Hematopoietic multipotent progenitor cell treated with erythropoietin and hydrocortisone succinate and interleukin-3 and kit ligand, for 6 days (in vitro differentiated cells): ENCODE data around the gene CD52.
A peak's percentile ranks its signal among the peaks of the same experiment; 100 is the strongest.
"Not testable (repeated sequence)": the region's sequence is repeated elsewhere in the genome, so short reads cannot be mapped to it uniquely, and the experiment has no call there.

Experiments used
- DNase-seq: peaks from one replicate; pipeline ENCODE4 v3.0.0-alpha.2; 2015

CD52 gene

GRCh38 chr1:26284597-26285347 lies 33.0 kb upstream of the CD52 start:
- peak; percentile 99 for DNase-seq

DNA sequence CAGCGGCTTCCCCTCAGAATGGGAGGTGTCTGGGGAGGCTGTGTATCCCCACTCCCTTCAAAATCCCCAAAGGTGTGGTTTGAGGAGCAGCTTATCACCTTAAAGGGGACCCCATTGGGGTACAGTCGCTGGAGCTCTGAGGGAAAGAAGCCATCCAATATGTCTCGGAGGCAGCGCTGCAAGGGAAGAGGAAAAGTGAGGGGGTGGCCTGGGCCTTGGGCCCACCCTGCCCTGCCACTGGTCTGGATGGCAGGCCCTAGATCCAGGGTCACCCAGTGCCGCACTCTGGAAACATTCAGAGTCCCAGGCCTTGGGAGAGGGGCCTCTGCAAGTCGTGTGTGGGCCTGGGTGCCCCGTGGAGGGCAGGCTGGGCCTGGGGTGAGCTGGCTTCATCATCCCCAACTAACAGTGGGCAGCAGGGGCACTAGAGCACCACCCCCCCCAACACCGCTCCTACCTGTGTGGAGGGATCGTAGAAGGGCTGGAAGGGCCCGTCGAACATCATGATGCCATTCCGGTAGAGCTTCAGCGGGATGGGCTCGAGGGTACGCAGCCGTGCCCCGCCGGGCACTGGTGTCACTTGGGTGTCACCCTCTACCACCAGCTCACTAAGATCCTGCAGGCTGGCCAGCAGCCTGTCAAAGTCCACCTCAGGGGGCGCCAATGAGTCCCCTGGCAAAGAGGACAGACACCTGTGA lies 32.2 kb upstream of the CD52 start:
- peak; percentile 72 for DNase-seq

GRCh38 chr1:26286064-26286416 lies 31.7 kb upstream of the CD52 start:
- no peak for DNase-seq

- peak; percentile 75 for DNase-seq
Measured at GRCh38 chr1:26287033-26287711, 30.6 kb upstream of the CD52 start.

DNA sequence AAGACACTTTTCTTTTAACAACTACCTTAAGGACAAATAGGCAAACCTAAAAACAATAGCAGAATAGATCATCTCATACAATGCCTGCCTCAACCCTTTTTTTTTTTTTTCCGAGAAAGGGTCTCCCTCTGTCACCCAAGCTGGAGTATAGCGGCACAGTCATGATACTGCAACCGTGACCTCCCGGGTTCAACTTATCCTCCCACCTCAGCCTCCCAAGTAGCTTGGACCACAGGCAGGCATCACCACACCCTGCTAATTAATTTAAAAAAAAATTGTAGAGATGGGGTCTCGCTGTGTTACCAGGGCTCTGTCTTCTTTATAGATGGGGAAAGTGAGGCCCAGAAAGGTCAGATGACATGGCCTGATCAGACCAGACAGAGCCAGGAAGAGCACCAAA lies 29.9 kb upstream of the CD52 start:
- DNase-seq, result peak; percentile 26

DNA sequence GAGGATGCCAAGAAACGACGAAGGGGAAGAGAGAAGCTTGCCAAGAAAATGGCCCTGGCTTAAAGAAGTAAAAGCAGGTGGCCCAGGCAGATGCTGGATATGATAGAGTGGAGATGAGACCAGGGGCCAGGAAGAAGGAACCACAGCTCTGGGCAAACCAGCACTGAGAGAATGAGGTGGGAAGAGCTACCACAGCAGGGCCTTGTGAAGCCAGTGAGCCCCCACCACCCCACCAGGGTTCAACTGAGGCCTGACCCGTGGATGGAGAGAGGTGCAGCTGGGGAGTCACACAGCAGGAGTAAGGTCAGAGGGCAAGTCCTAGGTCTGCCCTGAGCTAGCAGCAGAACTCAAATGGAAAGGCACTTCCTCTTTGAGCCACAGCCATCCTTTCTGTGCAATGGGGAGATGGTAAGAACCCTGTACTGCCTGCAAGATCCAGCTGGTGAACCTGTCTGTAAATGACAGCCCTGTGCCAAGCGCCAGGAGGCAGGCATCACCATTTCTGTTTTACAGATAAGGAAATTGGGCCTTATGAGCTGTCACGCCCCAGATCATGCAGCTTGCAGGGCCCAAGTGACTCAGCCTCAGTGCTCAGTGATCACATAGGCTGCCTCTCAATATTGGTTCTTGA lies 29.3 kb upstream of the CD52 start:
- peak; percentile 97 for DNase-seq

GRCh38 chr1:26289158-26290059 lies 28.3 kb upstream of the CD52 start:
- peak; percentile 90 for DNase-seq

GRCh38 chr1:26290122-26290881 lies 27.5 kb upstream of the CD52 start:
- DNase-seq, result no peak

GRCh38 chr1:26290882-26291261 lies 26.9 kb upstream of the CD52 start:
- no peak for DNase-seq

DNA sequence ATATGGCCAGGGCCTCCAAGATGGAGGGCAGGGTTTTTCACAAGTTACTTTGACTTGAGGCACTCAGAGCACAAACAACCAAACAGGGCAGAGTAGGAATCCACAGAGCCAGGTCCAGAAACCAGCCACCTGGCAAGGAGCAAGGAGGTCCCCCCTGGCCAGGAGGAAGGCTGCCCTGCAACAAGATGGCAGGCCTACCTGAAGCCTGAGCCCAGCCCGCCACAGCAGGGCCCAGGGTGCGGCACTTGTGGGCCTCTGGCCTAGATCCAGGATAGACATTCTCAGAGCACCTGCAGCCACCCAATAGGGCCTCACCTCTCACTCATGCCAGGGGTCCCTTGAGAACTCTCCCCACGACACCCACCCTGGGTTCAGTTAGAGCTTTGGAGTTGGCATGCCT lies 26.3 kb upstream of the CD52 start:
- no peak for DNase-seq

DNA sequence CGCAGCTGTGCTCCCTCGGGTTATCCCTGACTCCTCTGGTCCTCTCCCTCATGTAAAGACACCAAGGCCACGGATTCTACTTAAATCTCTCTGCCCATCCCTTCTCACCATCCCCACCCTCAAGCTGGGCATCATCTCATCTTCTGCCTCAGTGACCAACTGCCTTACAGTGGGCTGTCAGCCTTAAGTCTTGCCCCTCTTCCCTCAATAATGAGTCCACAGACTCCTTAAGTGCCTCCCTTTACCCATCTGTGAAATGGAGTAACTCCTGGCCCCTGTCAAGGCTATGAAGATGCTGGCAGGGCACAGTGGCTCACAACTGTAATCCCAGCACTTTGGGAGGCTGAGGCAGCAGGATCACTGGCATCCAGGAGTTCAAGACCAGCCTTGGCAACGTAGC lies 25.8 kb upstream of the CD52 start:
- DNase-seq, result no peak

GRCh38 chr1:26292735-26293134 lies 25.0 kb upstream of the CD52 start:
- DNase-seq, result not testable (repeated sequence)

DNA sequence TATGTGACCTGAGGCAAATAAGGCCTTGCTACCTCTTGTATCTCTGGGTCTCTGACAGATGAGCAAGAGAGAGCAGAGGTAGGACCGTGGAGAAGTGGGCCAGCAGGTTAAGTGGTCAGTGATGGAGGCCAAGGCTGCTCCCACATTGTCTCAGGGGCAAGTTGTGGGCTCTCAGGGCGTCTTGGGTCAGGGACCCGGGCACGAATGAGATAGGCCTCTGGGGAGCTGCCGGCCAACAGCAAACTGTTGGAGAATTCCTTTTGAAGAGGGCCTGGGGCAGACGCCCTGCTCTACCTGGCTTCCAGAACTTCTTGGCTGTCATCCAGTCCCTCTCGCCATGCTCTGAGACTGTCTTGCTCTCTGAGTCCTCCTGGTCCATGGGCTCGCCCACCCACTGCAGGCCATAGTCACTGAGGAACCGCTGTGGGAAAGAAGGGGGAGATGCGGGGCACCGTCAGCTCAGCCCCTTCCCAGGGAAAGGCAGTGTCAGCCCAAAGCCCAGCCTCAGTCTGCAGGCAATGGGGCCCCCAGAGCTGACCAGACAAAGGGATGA lies 23.8 kb upstream of the CD52 start:
- DNase-seq, result no peak

- DNase-seq, result no peak
Measured at GRCh38 chr1:26295194-26296138, 22.3 kb upstream of the CD52 start.

DNA sequence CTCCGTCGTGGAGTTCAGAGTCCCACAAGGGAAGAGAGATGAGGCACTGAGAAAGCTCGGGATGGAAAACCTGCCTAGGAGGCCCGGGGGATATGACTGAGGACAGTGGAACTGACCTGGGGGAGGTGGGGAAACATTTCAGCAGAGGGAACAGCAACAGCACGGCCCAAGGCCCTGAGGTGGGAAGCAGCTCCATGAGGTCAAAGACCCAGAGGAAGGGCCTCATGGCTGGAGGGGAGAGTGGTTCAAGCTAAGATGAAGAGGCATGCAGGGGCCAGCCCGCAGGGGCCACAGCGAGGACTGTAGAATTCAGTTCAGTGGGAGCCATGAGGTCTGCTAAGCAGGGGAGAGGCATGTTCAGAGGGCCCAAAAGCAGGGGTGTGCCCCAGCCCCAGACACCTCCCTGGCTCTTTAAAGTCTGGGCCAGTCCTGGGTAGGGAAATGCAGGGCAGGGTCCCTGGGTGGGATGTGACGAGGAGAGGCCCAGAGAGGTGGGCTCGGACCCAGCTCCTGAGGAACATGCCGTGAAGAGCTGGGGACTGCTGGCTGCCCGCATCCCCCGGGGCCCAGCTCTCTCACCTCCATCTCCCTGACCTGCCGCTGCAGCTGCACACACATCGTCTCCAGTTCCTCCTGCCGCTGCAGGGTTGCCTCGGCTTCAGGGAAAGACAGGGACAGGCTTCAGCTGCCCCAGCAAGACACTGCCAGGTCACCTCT lies 21.3 kb upstream of the CD52 start:
- DNase-seq, result no peak

DNA sequence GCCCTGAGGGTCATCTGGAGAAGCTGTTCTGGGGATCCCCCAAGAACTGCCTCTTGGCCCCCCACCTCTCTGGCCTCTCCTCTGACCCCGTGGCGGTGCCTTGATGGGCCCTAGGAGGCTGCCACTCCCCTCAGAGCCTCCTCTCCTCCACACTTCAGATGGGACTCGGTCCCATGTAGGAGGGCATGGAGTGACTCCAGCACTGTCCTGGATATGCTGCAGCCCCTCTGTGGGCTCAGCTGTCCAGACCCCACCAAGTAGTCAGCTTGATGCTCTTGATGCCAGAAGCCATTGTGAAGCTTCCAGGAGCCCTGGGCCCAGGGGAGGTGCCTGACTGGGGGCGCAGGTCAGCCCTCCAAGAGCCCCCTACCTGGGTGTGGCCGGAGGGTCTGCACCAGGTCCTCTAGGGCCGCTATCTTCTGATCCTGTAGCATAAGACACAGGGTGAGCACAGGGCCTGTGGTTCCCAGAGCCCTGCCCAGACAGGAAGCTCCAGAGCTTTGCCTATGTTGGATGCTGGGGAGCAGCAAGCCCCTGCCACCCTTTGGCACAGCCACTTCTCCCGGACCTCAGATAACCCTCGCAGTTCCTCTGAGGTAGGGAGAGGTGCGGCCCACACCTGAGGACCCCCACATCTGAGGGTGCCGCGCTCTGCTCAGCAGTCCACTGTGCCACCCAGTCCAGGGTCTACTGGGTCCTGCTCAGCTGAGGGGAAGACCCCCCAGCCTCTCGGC lies 20.5 kb upstream of the CD52 start:
- no peak for DNase-seq

DNA sequence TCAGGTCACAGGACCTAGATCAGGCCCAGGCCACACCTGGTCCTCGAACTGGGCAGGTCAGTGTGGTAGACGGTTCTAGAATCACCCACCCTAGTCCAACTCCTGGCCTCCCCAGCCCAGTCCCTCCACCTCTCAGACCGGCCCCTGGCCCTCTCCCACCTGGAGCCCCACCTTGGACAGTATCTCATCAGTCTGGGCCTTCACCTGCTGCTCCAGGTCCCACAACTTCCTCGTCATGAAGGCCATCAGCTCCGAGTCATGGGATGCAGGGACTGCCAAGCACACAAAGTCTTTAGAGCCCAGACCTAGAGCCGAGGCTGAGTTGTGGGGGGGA lies 20.0 kb upstream of the CD52 start:
- DNase-seq, result no peak

- DNase-seq, result no peak
Measured at GRCh38 chr1:26300578-26301275, 17.0 kb upstream of the CD52 start.
